GM19351 (cell line): ENCODE results near the gene SNX2.
A peak's percentile ranks its signal among the peaks of the same experiment; 100 is the strongest.
"Not testable (repeated sequence)": the region's sequence is repeated elsewhere in the genome, so short reads cannot be mapped to it uniquely, and the experiment has no call there.

Experiments
- ATAC-seq: cut with Tn5 transposase; IDR thresholded peaks from one replicate; pipeline ENCODE4 v1.9.1; 2021; ENCODE audit warnings: mild to moderate bottlenecking, moderate library complexity; ENCODE audit not compliant: unreplicated experiment

SNX2 gene, protein sequence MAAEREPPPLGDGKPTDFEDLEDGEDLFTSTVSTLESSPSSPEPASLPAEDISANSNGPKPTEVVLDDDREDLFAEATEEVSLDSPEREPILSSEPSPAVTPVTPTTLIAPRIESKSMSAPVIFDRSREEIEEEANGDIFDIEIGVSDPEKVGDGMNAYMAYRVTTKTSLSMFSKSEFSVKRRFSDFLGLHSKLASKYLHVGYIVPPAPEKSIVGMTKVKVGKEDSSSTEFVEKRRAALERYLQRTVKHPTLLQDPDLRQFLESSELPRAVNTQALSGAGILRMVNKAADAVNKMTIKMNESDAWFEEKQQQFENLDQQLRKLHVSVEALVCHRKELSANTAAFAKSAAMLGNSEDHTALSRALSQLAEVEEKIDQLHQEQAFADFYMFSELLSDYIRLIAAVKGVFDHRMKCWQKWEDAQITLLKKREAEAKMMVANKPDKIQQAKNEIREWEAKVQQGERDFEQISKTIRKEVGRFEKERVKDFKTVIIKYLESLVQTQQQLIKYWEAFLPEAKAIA

DNA sequence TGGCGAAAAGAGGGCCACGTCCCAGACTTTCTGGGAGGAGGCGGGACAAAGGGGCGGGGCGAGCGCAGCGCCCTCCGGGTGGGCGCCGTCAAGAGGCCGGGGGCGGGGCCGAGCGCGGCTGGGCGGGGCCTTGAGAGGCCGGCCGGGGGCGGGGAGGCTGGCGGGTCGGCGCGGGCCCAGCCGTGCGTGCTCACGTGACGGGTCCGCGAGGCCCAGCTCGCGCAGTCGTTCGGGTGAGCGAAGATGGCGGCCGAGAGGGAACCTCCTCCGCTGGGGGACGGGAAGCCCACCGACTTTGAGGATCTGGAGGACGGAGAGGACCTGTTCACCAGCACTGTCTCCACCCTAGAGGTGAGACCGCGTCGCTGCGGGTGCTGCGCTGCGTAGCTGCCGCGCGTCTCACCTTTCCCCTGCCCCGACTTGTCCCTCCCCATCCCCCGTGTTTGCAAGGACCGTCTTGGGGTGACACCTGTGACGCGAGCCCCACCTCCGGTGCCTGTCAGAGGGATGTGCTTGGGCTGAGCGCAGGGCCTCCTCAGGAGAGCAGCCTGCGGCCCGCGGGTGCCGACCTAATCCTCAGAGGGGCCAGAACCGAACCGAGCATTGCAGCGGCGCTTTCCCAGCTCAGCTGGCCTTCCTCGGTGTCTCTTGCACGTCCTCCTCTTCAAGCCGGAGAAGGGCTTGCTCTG lies at the start of gene SNX2:
TSS of gene SNX2 (plus strand) at position 220 of the 689 bp plus-strand sequence. CDS start at position 244, 24 bp downstream.
- ATAC-seq, result peak; percentile 84

DNA sequence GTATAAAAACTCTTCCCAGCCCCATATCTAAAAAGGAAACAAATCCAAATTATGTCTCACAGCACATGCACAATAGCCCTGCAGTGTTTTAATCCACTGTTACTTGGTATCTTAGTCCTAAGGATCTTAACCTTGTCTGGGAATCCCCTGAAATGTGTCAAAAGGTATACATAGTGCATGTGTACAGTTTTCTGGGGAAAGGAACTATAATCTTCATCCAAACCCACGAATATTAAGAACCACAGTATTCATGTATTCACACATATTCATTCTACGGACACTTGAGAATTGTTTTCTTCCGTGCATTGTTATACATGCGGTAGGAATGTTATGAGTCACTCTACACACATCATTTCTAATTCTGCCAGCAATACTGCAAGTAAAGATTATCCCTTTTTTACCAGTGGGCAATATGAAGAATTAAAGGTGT lies 47.8 kb upstream of the SNX2 start:
- ATAC-seq, result peak; percentile 63

DNA sequence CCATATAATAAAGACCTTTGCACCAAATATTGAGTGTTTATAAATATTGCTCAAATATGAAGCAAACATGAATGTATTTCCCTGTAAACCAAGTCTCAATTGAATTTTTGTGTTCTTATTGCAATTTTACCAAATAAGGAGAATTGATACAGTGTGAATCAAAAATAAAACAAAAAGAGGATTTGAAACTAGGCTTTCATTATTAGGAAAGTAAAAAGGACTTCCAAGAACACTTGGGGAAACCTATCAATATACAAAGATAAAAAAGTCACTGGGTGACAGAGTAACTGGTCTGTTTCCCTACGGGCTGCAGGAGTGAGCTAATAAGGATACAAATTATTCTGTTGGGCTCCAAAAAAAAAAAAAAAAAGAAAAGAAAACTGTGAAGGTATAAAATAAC lies 44.8 kb upstream of the SNX2 start:
- ATAC-seq, result peak; percentile 30

DNA sequence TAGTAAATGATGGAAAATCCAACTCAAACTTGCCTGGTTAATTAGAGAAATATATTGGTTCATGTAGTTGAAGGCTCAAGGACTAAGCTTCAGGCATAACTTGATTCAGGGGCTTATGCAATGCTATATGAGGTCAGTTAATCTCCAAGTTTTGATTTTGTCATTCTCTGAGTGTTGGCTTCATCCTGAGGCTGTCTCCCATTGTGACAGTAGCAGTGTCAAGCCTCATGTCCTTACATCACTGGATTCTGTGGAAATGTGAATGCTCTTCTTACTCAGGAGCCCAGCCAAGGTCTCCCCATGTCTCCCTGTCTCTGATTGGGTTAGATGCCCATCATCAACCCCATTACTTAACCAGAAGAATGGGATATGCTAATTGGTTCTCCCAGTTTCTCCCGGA lies 44.4 kb upstream of the SNX2 start:
- no peak for ATAC-seq

DNA sequence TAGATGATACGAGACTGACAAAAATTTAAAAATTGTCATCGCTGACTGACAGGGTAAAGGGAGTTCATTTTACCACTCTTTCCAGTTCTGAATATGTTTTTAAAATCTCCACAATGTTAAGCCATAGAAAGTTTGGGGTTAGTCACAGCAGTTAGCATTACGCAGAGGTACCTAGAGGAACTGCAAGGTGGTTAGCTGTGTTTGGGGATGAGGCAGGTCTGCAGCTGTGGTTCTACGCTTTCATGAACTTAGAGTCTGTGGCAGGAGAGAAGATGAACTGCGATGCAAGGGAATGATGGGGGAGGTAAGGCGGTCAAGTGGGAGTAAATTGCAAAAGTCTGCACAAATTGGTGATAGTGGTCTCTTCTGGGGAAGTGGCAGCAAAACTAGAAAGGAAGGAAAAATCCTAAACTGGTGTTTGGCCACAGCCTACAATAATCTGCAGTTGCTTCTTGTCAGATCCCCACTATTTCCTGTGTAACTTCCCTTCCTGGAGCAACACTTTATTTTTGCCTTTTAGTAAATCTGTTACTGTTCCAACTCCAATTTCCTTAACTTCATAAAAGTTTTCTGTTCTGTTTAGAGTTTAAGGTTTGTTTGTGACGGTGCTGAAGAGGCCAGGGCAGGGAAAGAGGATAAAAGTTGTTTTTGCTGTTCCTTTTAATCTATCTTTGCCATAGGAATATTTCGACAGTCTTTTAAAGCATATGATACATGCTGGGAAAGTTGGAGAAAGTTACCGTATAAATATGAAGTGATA lies 38.6 kb upstream of the SNX2 start:
- peak; percentile 91 for ATAC-seq

DNA sequence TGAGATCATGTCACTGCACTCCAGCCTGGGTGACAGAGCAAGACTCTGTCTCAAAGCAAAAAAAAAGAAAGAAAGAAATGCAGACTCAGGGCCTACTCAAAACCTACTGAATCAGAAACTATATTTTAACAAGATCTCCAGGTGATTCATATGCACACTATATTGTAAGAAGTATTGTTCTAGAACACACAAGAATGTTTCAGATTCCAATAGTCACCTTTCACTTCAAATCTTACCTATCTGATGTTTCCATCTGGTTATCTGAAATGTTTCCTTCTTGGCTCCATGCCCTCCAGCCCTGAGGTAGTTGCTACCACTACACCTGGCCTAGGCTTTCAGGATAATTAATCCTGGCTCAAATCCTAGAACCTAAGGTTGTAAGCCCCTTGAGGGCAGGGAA lies 36.8 kb upstream of the SNX2 start:
- ATAC-seq, result no peak

DNA sequence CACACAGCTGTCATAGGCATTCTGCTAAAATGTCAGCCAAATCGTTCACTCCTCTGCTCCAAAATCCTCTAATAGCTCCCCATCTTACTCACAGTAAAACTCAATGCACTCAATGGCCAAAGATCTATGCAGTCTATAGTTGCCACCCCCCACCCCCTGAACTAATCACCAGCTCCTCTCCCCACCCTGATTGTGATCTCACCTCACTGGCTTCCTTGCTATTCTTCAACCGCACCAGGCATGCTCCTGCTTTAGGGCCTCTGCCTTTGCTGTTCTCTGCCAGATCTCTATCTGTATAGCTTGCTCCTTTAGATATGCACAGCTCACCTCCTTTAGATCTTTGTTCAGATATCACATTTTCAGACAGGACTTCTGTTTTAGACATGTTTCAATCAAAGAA lies 33.2 kb upstream of the SNX2 start:
- ATAC-seq, result no peak

DNA sequence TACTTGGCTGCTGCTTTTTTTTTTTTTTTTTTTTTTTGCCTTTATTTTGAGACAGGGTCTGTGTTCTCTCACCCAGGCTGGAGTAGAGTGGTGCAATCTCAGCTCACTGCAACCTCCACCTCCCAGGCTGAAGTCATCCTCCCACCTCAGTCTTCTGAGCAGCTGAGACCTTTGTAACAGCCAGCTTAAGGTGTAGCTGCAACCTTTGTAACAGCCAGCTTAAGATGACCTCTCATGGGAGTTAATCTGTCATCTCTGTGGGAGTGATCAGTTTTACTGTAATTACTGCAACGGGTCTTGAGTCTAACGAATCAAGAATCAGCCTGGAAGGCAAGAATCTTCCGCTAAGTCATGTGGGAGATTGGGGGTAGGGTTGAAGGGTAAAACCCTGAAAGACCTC lies 31.6 kb upstream of the SNX2 start:
- no peak for ATAC-seq

DNA sequence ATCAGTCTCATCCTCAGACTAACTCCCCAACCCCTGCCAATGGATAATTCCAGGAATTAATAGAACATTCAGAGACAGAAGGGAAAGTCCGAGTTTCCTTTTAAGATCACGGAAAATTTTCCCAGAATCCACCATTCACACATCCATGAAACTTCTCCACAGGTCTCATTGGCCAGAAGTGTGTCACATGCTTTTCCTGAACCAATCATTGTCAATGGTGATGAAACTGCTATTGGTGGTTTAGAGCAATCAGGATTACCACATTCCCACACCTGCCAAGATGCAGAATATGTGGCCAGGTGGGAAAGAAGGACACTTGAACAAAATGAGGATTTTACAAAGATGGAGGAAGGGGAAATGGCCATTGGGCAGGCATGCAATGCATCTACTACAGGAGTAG lies 29.3 kb upstream of the SNX2 start:
- ATAC-seq, result no peak

DNA sequence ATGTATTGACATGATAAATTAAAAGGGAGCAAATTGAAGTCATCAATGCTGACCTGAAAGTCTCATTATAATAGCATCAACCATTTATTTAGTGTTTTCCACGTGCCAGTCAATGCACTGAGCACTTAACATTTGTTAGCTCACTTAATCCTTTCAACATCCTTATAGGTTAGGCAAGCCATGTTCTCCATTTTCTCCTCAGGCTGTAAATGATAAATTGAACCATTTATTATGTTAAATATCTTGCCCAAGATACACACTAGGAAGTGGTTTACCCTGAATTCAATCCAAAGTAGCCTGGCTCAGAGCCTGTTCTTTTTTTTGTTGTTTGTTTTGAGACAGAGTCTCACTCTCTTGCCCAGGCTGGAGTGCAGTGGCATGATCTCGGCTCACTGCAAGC lies 25.0 kb upstream of the SNX2 start:
- no peak for ATAC-seq

DNA sequence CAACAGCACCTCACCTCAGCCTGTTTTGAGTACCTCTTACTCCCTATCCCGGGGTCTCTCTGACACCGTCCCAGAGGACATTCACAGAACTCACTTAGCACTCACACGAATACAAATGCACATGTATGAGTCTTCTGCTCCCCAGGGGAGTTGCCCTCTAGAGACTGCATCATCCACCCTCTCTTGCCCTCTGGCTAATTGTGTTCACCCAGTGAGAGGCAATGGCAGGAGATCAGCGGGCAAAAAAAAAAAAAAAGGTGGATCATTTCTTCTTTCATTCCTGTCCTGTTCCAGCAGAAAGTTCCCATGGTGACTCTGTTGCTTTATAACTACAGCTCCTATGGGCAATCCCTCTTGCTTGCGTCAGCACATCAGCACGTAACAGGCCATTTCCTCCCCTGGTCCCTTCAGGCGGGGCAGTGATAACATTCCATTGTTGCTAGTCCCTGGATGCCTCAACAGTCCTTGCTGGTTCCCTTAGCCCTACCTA lies 23.5 kb upstream of the SNX2 start:
- ATAC-seq, result no peak

DNA sequence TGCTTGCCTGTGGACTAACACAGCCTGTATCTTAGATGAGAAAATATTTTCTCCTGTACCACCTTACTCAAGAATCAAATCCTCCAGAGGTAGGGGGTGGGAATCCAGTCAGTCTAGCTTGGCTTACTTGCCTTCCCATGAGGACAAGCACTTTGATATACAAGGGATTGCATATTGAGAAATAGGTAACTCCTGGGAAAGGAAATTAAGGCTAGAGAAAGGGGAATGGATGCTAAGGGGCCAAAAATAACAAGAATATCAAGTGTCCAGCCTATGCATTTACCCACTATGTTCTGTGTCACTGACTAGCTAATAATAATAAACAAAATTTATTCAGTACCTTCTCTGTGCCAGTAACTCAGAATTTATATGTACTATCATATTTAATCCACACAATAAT lies 21.4 kb upstream of the SNX2 start:
- no peak for ATAC-seq

DNA sequence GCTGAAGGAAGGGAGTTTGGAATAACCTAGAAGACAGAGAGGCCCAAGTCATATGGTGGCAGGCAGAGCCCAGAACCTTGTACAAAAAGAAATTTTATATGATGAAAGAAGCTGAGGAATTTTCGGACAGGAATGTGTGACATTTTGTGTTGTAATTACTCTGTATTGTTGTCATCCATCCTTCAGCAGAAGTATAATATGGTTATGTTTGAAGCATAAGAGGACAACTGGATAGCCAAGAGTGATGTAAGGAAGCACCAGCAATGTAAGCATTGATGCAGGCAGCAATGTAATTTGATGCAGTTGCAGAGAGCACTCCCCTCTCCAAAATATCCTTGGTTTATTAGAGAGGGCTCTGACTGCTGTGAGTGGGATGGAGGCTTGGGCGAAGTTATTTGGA lies 19.1 kb upstream of the SNX2 start:
- ATAC-seq, result no peak

DNA sequence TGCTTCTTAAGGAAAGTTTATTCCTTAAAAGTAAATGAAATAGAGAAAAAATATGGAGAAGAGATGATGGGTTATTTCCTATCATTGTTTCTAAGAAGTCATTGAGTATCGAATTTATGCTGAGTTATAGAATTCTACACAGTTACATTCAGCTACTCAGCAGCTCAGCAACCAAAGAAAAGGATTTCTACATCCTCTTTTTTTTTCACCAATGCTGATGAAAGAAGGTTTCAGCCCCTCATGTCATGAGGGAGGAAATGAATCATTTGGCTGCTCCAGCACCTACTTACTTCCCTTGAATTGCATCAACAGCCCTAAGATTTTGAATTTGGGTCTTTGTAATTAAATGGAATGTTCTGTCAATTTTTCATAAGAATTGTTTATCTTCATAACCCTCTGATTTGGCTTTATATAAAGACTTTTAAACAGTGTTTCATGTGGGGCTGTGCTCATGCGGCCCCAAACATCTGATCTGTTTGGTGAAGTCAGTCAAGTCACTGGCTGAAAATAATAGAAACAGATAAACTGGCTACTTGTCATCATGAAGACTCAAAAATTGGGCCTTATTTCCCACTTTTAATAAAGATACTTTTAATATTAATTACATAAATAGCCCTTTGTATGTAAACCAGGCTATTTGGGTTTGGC lies 18.5 kb upstream of the SNX2 start:
- peak; percentile 87 for ATAC-seq

DNA sequence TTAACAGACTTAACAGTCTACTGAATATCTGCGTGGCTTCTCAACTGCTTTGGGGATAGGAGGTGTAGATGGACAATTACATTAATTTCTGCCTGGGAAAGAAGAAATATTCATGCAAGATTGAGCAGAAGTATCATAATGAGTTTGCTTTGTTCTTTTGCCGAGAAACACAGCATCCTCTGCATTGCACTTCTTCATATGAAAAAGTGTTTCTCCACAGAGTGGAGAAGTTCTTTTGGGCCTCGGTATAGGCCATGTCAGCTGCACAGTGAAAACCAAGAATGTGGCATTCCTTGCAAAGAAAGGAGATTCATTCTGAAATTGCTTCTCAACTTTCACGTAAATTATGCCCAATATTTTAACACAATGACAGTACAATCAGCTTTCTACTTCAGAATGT lies 17.6 kb upstream of the SNX2 start:
- peak; percentile 56 for ATAC-seq

DNA sequence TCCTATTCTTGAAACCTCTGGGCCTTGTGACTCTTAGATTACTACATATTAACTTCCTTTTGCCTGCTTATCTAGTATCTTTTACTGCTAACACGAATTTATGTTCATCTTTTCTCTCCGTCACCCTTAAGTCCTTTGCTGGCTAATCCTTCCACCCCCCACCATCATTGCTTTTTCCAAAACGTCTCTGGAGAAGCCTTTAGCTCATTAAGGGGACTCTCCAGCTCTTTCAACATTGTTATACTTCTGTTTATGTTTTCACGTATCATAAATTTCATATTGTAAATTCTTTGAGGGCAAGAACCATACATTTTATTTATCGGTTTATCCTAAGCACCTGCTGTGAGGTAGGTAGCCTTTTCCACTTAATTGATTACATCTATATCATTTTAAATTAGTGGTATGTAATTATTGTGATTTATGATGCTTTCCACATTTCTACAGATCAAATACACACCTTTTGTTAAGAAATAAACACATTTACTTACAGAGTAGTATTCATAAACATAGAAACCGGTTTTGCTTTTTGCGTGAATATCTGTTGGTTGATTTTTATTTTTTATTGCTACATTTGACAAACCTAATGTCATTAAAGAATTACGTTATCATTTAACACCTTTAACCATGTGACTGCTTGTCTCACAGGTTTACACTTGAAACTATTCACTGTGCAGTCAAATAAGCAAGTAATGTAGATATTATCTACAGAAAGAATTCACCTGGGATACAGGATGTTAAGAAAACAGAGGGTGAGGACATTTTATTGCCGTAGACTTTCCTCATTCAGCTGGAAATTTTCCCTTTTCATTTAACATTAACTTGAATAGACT lies 15.4 kb upstream of the SNX2 start:
- ATAC-seq, result no peak

DNA sequence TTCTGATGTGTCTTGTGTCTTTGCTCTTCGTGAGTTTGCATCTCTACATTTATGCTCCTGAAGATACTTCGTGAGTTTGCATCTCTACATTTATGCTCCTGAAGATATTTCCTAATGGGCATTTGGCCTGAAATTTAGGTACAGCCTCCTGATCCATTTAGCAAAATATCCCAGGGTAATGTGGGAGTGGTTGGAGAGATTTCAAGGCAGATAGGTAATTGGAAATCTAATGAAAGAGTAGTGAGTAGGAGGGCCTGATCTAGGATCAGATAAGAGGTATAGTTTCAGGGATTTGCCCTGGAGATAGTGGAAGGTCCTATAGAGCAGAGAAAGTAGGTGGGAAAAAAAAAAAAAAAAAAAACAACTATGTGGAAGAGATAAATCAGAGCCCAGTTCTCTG lies 14.6 kb upstream of the SNX2 start:
- ATAC-seq, result no peak

DNA sequence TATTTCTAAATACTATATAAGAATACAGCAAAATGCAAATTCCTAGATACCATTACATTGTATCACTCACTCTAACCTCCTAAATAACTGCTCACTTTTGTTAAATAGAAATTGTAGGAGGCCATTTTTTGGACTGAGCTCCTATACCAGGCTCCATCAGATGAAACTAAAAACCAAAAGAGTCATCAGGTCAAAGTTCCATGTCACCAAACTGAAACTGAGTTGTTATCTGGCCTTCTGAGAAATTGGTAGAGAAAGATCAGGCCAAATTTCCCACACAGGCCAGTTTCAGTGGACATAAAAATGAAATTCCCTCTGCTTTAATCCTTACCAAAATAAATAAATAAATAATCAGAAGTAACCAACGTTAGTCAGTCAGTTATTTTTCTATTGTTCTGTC lies 13.8 kb upstream of the SNX2 start:
- no peak for ATAC-seq

DNA sequence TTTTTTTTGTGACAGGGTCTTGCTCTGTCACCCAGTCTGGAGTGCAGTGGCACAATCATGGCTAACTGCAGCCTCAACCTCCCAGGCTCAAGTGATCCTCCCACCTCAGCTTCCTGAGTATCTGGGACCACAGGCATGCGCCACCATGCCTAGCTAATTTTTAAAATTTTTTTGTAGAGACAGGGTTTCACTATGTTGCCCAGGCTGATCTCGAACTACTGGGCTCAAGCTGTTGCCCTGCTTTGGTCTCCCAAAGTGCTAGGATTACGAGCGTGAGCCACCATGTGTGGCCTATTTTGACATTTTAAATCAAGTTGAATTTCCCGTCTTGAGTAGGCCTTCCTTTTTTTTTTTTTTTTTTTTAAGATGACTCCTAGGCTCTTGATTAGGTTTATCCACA lies 13.0 kb upstream of the SNX2 start:
- not testable (repeated sequence) for ATAC-seq

DNA sequence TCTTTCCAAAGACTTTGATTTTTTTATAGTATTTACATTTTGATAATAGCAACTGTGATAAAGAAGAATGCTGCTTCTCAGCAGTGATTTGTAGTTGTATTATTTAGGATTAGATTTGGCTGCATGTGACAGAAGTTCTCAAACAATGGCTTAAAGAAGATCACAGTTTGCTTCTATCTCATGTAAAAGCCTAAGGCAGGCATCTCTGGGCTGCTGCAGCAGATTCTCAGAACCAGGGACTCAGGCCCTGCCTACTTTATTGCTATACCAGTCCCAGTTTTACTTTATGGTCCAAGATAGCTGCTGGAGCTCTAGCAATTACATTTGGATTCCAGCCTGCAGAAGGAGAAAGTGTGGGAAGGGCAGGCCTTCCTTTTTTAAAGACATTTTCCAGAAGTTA lies 8.8 kb upstream of the SNX2 start:
- no peak for ATAC-seq
